Activated gamma-delta T cell (primary cell): Measurements from ENCODE around the gene PORCN.

ENCODE experiments used
- DNase-seq: peaks from one replicate; lab custom pipeline; 2025; lab: John Stamatoyannopoulos, UW
- total RNA-seq, 2 donors: gene quantifications; one replicate each; lab custom pipeline; 2026; lab: John Stamatoyannopoulos, UW

The PORCN gene
- 17.7 to 21.0 reads per million in 2 donors for total RNA-seq

GRCh38 chrX:48508400-48509244 is at the start of gene PORCN:
TSS of gene PORCN (plus strand) at chrX:48508992. CDS start at chrX:48509821, 829 bp downstream.
- peak; percentile 69 for DNase-seq

GRCh38 chrX:48459483-48459882 is 49.3 kb upstream of the PORCN start:
- no peak for DNase-seq

- DNase-seq, result no peak
Observed at GRCh38 chrX:48460031-48460430, 48.8 kb upstream of the PORCN start.

GRCh38 chrX:48460606-48461005 is 48.2 kb upstream of the PORCN start:
- no peak for DNase-seq

- DNase-seq, result no peak
Observed at GRCh38 chrX:48461830-48462229, 47.0 kb upstream of the PORCN start.

GRCh38 chrX:48465336-48465933 is 43.4 kb upstream of the PORCN start:
- DNase-seq, result no peak

- no peak for DNase-seq
Observed at GRCh38 chrX:48466696-48467095, 42.1 kb upstream of the PORCN start.

- DNase-seq, result no peak
Observed at GRCh38 chrX:48467281-48467761, 41.5 kb upstream of the PORCN start.

GRCh38 chrX:48468247-48468671 is 40.5 kb upstream of the PORCN start:
- DNase-seq, result no peak

- no peak for DNase-seq
Observed at GRCh38 chrX:48468693-48469691, 39.8 kb upstream of the PORCN start.

- no peak for DNase-seq
Observed at GRCh38 chrX:48470110-48470832, 38.5 kb upstream of the PORCN start, which contains the start of gene SLC38A5. TSS of gene SLC38A5 (minus strand) at chrX:48470260. CDS start at chrX:48467924, 2,336 bp downstream.

GRCh38 chrX:48470833-48471118 is 38.0 kb upstream of the PORCN start:
- no peak for DNase-seq

GRCh38 chrX:48471504-48471903 is 37.3 kb upstream of the PORCN start:
- DNase-seq, result no peak

GRCh38 chrX:48472225-48472624 is 36.6 kb upstream of the PORCN start:
- no peak for DNase-seq

GRCh38 chrX:48472851-48473703 is 35.7 kb upstream of the PORCN start:
- no peak for DNase-seq

- DNase-seq, result no peak
Observed at GRCh38 chrX:48473704-48473990, 35.1 kb upstream of the PORCN start.

- DNase-seq, result no peak
Observed at GRCh38 chrX:48474127-48474526, 34.7 kb upstream of the PORCN start.

GRCh38 chrX:48474581-48474980 is 34.2 kb upstream of the PORCN start:
- DNase-seq, result no peak

- no peak for DNase-seq
Observed at GRCh38 chrX:48475296-48475695, 33.5 kb upstream of the PORCN start.

GRCh38 chrX:48475774-48476577 is 32.8 kb upstream of the PORCN start, which contains the start of gene FTSJ1:
TSS of gene FTSJ1 (plus strand) at chrX:48476199. CDS start at chrX:48478048, 1,849 bp downstream.
- peak; percentile 75 for DNase-seq
